GM18526 (cell line): ENCODE data around the gene MTHFD1L.

Experiments
- POLR2A ChIP-seq: IDR thresholded peaks from 3 replicates; pipeline ENCODE4 v1.6.1; 2011; ENCODE audit not compliant: insufficient read length; ENCODE audit errors: extremely low read depth

MTHFD1L gene

GRCh38 chr6:150981095-150981494 lies 115.6 kb downstream of the MTHFD1L start:
- TF ChIP-seq POLR2A: no peak

GRCh38 chr6:150981669-150982068 lies 116.2 kb downstream of the MTHFD1L start:
- TF ChIP-seq POLR2A: no peak

- TF ChIP-seq POLR2A: no peak
These were observed 121.9 kb downstream of the MTHFD1L start for GRCh38 chr6:150987371-150987828.

DNA sequence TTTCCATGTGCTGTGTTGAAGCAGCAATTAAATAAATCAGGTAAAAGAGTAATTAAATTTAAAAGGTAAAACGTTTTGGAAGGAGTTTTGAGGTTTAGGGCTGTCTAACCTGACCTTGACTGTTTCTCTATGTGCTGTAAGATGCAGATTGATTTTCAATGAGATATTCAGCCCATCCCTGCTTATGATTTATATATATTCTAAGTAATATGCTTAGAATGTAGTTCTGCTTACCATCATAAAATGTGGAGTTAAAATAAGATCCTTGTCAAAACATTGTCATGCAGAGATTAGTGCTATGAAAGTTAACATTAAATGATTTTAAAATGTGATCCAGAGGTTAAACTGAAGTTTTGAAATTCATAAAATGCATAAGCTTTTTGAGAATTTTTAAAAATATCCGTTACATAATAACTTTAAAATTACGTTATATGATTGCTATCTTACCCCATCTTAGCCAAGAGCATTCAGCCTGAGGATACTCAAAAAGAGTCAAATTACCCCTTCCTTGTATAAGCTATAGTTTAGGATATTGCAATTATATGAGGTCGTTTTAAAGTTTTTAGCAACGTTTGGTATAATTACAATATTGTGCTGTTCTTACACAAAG lies 122.5 kb downstream of the MTHFD1L start:
- TF ChIP-seq POLR2A: no peak

GRCh38 chr6:150991487-150991886 lies 126.0 kb downstream of the MTHFD1L start:
- no peak for TF ChIP-seq POLR2A

- no peak for TF ChIP-seq POLR2A
These were observed 126.8 kb downstream of the MTHFD1L start for GRCh38 chr6:150992262-150992661.

- TF ChIP-seq POLR2A: no peak
These were observed 127.2 kb downstream of the MTHFD1L start for GRCh38 chr6:150992703-150993102.

- no peak for TF ChIP-seq POLR2A
These were observed 127.8 kb downstream of the MTHFD1L start for GRCh38 chr6:150993253-150993652.

GRCh38 chr6:150994026-150994425 lies 128.5 kb downstream of the MTHFD1L start:
- TF ChIP-seq POLR2A: no peak

DNA sequence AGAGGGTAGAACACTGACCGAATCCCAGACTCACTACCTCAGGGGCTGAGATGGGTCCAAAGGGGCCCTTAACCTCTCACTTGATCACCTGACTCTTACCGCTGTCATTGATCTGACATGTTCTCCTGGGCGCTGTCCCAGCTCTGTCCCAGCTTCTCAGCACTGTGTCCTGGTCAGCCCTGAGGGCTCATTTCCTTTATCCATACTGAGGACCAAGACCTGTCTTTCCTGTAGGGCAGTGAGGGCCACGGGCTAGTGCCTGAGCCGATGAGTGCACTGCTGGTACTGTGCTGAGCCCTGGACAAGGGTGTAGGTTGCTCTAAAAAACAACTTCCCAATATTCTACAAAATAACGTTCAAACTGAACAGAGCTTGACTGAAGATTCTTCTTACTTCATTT lies 131.5 kb downstream of the MTHFD1L start:
- TF ChIP-seq POLR2A: no peak

GRCh38 chr6:150999107-150999506 lies 133.6 kb downstream of the MTHFD1L start:
- TF ChIP-seq POLR2A: no peak

DNA sequence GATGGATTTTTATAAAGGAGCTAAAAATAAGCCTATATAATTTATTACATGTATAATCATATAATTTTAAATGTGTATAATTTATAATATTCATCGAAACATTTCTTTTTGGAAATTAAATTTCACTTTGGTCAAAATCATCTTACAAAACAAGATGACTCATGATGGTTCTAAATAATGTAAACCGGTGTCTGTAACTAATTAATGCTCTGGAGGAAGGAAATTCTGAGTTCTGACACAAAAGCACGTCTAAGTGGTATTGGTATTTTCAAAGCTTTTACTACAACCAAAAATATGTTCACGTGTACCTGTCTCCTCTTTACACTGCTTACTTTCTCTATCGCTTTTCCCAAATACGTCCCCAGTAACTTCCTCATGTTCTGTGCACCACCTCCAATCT lies 134.1 kb downstream of the MTHFD1L start:
- TF ChIP-seq POLR2A: no peak

DNA sequence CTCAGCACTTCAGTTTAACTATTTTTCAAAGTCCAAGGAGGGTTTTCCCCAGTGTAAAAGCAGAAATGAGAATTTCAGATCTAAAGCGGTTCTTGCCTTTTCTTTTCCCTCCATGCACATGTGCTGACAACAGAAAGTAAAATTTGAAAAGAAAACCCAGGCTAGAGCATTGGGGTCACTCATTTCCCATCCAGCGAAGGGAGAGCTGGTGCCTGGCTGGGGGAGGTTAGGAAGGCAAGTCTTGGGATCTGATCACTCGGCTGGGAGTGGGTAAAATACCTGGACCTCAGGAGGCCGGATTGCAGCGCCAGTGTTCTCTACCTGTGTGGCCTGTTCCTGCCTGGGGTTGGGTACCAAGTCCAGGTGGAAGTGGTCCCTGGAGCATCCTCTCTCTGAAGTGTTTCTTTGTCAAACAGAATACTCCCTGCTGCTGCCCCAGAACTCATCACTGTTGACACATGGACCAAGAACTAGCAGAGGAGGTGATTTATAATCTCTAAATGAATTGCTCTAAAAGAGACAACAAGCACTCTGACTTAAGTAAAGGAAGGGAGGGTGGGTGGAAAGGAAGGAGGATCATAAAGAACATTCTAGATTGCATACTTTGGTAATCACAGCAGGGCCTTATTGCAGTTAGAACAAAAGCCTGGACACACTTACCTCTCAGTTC lies 136.0 kb downstream of the MTHFD1L start:
- TF ChIP-seq POLR2A: no peak

DNA sequence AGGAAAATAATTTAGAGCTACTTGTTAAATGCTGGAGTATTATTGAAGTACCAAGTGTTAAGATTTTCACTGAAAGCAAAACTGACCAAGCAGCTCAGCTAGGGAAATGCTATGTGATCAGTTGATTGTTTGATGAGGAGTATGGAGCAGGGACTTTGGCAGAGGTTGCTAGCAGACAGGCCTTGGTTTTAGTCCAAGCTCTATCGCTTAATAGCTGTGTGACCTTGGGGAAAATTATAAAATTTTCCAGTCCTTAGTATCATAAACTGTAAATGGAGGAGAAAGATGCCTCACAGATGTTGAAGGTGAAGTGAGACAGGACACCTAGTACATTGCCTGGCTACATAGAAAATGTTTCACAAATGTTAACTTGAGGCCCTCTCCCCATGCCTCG lies 136.6 kb downstream of the MTHFD1L start:
- TF ChIP-seq POLR2A: no peak

GRCh38 chr6:151002491-151002935 lies 137.0 kb downstream of the MTHFD1L start:
- TF ChIP-seq POLR2A: no peak

DNA sequence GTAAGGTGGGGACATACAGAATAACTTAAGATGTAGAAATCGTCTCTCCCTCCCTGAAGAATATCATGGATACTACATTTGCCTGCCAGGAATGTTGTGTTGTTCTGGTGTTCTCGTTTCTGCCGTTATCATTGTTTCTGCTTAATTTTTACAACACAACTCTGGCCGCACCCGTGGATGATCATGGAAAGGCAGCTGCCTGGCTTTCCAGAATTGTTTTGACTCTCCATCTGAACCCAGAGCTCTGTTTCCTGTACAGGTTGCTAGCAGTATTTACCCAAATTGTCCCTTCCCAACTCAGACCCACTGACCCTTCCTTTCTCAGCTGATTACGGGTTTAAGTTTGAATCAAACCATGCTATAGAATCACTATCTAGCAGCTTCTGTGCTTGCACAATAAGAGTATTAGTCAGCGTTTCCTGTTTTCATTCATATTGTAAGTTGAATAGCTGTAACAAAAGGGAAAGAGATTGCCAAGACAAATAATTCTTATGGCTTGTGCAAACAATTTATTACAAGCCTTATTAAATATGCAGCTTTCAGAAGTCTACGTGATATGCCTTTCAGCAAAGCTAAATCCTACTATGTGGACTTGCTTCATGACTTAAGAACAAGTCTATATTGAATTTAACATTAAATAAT lies 139.0 kb downstream of the MTHFD1L start:
- no peak for TF ChIP-seq POLR2A
